Lower leg skin (tissue), 4 donors: ENCODE results near the gene DPP10. TPM values are rescaled to one million over a fixed set of nuclear protein-coding genes. Genes with fewer than 3 reads are reported as not detected.

Experiments
- DNase-seq, 2 donors: peaks; one replicate each; pipeline ENCODE4 v3.0.0-alpha.2; 2019; ENCODE audit warnings: low spot score in 2 of 2
- H3K4me3 ChIP-seq: fragments of 200-600 bp; sonication (generic); 2 replicates; pipeline ENCODE4 v1.5.1; 2017; ENCODE audit warnings: mild to moderate bottlenecking, low read depth; ENCODE audit not compliant: poor library complexity, severe bottlenecking
- POLR2A ChIP-seq, 2 donors: fragments of 450-650 bp; IDR thresholded peaks; one replicate each; pipeline ENCODE4 v1.6.1; 2016 to 2017; ENCODE audit warnings: antibody characterized with exemption in 2 of 2, mild to moderate bottlenecking in 1 of 2, moderate library complexity in 1 of 2
- WGBS, 2 donors: methylation state at CpG; one replicate each; pipeline ENCODE4 v1.1.5; 2018; 5-methylcytosine and 5-hydroxymethylcytosine counted together
- intact Hi-C: fragments of 100-400 bp; cut with DNase I; formaldehyde crosslinking; loops from one replicate; pipeline ENCODE4 v1.15.0; 2023; ENCODE audit warnings: low total_unique reads
- total RNA-seq, 4 donors: library from RNA; depleted of rRNA; stranded (reverse); fragments of >200 nt; gene quantifications; one replicate each; pipeline ENCODE4 v1.1.0, GENCODE V29; 2016
- TF ChIP-seq, protein P1 (sequence below), 3 donors: fragments of 450-650 bp; IDR thresholded peaks; one replicate each; pipeline ENCODE4 v1.5.1; 2016; ENCODE audit warnings: antibody characterized with exemption in 3 of 3, mild to moderate bottlenecking in 3 of 3, moderate library complexity in 2 of 3

Gene DPP10
- total RNA-seq, 4 donors from 2014 or later: 1.1 TPM; not detected in 3

DNA sequence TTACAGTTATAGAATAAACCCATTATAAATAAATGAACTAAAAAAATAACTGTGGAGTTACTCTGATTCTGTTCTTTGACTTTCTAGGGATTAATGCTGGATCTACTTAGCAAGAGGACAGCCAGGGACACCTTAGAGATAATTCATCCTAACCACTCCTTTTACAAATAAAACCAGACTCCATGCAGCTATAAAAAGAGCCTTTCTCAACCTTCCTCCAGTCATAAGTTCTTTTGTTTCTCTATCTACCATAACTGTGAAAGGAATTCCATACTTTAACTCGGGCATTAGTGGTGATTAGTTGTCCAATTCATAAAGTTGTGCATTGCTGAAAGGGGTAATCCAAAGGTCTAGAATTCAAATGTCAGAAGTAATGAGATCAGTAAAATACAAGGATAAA is 682.4 kb downstream of the DPP10 start:
- TF ChIP-seq, protein P1, sequence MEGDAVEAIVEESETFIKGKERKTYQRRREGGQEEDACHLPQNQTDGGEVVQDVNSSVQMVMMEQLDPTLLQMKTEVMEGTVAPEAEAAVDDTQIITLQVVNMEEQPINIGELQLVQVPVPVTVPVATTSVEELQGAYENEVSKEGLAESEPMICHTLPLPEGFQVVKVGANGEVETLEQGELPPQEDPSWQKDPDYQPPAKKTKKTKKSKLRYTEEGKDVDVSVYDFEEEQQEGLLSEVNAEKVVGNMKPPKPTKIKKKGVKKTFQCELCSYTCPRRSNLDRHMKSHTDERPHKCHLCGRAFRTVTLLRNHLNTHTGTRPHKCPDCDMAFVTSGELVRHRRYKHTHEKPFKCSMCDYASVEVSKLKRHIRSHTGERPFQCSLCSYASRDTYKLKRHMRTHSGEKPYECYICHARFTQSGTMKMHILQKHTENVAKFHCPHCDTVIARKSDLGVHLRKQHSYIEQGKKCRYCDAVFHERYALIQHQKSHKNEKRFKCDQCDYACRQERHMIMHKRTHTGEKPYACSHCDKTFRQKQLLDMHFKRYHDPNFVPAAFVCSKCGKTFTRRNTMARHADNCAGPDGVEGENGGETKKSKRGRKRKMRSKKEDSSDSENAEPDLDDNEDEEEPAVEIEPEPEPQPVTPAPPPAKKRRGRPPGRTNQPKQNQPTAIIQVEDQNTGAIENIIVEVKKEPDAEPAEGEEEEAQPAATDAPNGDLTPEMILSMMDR (IDR thresholded peaks at IDR 0.05): no peak
- no peak for TF ChIP-seq POLR2A (IDR thresholded peaks at IDR 0.05)
- WGBS, 2 donors: 54 to 72% methylated on average over 1 of the region's 1 CpG

DNA sequence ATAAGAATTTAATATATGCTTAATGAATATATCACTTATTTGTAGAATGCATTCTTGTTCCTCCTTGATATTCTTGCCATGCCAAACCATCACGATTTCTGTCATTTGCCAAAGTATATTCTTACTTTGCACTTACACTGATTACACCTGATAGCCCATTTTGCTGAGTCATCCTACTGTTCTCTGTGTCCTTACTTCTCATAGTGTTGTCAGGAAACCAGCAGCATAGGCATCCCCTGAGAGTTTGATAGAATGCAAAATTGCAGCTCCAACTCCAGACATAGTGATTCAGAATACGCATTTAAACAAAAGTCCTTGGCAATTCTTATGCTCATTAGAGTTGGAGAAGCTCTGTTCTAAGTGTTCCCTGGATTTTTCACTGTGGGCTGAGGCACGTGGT is 687.1 kb downstream of the DPP10 start:
- WGBS, 2 donors: 69 to 79% methylated on average over 3 of the region's 3 CpGs
- intact Hi-C loops: no loop called here
- DNase-seq: no peak
- TF ChIP-seq POLR2A (IDR thresholded peaks at IDR 0.05): no peak
- TF ChIP-seq, protein P1 (IDR thresholded peaks at IDR 0.05): no peak
- H3K4me3 ChIP-seq: no peak overlapping the region

More for the DNA sequence above, 682.4 kb downstream of the DPP10 start:
- intact Hi-C loops: no loop called here
- DNase-seq: no peak
- no peak overlapping the region for H3K4me3 ChIP-seq

DNA sequence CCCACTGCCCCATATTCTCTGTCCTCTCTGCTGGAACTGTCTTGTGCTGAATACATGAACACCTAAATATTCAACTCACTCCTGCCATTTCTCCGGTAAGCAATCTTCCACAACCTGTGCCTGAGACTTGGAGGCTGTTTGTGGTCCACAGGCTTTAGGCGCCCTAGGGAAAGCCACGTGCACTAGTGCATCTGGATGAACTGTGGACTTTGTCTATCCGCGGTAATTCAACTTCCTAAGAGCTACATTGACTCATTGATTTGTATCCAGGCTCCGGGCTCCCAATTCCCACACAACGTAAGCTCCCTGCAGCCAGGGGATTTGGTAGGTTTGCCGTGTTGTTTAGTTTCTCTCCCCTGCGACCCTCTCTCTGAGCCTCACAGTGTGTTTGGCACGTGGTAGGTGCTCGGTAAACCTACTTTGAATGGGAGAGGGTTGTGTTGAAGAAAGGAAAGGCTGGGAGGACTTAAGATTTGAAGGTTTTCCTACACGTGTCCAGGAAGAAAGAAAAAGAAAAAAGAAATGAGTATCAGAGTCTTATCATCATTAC is 718.2 kb downstream of the DPP10 start:
- intact Hi-C loops: no loop called here
- DNase-seq: no peak
- no peak overlapping the region for H3K4me3 ChIP-seq
- no peak for TF ChIP-seq POLR2A (IDR thresholded peaks at IDR 0.05)
- TF ChIP-seq, protein P1 (IDR thresholded peaks at IDR 0.05): no peak
- 48 to 51% methylated on average over 12 of the region's 12 CpGs for WGBS, 2 donors

DNA sequence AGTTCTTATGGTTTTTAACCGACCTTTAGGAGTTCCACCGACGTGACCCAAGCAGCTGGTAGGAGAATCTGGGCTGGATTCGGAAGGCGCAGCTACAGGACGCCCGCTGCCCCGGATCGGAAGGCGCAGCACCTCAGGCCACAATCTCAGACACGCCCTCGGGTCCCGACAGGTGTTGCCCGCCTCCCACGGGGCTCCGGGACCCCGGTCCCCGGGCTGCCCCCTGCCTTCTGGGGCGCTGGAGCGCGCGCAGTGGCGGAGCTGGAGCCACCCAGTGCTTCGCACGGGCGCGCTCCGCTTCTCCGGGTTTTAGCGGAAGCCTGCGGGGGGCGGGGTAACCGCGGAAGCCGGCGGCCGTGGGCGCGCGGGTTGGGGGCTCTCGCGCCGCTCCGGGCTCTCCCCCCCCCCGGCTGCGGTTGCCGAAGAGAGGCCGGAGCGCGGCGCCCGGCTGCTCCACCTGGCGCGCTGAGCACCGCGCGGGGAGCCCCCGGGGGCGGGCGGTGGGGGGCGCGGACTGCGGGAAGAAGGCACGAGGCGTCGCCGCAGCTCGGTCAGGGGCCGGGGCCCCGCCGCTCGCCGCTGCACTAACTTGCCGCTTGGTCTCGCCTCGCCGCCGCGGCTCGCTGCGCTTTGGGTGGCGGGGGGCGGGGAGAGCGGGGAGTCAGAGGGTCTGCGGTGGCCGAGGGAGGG is 718.8 kb downstream of the DPP10 start:
- 1 to 2% methylated on average over 21 to 34 of the region's 86 CpGs for WGBS, 2 donors
- no peak overlapping the region for H3K4me3 ChIP-seq
- TF ChIP-seq, protein P1 (IDR thresholded peaks at IDR 0.05): no peak
- intact Hi-C loops: no loop called here
- no peak for DNase-seq

DNA sequence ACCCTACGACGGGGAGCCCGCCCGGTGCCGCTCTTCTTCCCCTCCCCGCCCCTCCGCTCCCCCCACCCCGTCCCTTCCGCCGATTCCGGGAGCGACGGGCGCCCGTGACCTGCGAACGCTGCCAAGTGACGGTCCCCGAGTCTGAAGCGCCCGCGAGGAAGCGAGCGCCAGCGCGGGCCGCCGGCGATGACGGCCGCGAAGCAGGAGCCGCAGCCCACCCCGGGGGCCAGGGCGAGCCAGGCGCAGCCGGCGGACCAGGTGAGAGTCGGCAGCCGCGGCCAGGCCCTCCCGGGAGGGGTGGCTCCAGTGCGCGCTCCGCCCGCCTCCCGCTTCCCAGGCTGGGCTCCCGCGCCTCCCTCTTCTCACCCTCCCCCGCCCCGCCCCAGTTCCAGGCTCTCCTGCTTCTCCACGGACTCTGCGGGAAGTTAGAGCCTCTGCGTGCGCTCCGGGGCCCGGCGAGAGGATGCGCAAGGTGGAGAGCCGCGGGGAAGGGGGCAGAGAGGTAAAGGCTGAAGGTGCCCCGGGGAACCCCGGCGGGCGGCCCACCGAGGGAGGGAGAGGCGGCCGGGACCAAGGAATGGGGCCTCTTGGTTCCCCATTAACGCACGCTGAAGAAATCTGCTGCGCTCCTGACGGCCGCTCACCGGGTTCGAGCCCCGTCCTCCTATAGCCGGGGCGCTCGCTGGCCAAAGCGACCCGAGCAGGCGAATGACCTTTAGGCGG is 719.5 kb downstream of the DPP10 start:
- H3K4me3 ChIP-seq: no peak overlapping the region
- 2% methylated on average over 43 to 58 of the region's 83 CpGs for WGBS, 2 donors
- TF ChIP-seq, protein P1 (IDR thresholded peaks at IDR 0.05): no peak
- no peak for TF ChIP-seq POLR2A (IDR thresholded peaks at IDR 0.05)

More for the DNA sequence above, 719.5 kb downstream of the DPP10 start:
- no peak for DNase-seq
- intact Hi-C loops: no loop called here
